Measurements from ENCODE around the gene MEFV.
"Not testable (repeated sequence)": the region's sequence is repeated elsewhere in the genome, so short reads cannot be mapped to it uniquely, and the experiment has no call there.

MEFV gene

DNA sequence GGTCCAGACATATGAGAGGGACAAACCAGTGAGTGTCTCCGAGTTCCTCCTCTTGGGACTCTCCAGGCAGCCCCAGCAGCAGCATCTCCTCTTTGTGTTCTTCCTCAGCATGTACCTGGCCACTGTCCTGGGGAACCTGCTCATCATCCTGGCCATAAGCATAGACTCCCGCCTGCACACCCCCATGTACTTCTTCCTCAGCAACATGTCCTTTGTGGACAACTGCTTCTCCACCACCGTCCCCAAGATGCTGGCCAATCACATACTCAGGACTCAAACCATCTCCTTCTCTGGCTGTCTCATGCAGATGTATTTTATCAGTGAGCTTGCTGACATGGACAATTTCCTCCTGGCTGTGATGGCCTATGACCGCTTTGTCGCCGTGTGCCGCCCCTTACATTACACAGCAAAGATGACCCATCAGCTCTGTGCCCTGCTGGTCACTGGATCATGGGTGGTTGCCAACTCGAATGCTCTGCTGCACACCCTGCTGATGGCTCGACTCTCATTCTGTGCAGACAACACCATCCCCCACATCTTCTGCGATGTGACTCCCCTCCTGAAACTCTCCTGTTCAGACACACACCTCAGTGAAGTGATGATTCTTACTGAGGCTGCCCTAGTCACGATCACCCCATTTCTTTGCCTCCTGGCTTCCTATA lies 40.7 kb downstream of the MEFV start:
- DNase-seq = no peak

DNA sequence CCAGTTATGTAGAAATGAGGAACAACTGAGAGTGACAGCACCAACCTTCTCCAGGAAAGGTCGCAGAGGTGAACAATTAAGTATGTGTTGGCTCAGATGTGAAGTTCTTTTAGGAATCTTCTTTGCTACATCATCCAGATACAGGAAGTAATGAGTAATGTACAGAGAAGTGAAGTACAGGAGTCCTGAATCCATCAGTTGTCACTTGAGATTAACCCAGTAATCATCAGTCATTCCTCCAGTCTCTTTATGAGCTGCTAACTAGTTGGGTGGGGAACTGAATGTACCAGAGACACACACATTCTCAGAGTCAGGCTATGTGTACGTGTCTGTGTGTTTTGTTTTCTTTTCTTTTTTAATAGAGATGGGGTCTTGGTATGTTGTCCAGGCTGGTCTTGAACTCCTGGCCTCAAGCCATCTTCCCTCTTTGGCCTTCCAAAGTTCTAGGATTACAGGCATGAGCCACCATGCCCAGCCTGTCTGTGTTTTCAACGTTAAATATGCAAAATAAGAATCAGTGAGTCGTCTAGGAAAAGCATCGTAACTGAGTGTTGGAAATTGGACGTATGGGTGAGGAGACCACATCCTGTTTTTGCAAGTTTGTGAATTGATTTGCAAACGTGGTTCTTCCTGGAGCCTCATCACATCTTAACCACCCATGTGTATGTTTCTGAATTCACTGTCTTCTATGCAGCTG lies 41.4 kb downstream of the MEFV start:
- DNase-seq = peak in 1 of 4 experiments; percentile 29

DNA sequence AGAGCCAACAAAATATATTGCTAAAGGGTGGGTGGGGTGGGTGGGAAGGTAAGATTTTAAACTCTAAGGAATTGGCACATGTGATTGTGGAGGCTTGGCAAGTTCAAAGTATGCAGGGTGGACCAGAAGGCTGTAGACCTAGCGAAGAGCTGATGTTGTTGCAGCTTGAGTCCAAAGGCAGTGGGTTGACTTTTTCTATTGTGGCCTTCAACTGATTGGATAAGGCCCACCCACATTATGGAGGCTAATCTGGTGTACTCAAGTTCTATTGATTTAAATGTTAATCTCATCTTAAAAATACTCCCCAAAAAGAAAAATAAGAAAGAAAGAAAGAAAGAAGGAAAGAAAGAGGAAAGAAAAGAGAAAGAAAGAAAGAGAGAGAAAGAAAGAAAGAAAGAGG lies 43.9 kb downstream of the MEFV start:
- no peak for DNase-seq

DNA sequence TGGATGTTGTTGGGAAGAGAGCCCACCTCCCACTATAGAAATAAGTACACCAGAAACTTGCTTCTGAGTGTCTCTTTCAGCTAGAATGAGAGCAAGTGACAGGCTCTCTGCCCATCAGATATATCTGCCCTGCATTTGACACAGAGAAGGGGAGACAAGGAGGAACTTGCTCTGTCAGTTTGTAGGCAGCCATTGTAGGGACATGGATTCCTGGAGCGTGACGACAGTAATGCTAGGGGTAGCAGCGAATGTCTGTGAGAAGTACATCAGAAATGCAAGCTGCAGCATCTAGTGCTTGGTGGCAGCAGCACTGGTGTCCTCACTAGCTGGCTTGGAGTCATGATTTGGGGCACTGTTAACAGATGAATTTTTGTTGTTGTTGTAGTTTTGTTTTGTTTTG lies 44.4 kb downstream of the MEFV start:
- no peak for DNase-seq

DNA sequence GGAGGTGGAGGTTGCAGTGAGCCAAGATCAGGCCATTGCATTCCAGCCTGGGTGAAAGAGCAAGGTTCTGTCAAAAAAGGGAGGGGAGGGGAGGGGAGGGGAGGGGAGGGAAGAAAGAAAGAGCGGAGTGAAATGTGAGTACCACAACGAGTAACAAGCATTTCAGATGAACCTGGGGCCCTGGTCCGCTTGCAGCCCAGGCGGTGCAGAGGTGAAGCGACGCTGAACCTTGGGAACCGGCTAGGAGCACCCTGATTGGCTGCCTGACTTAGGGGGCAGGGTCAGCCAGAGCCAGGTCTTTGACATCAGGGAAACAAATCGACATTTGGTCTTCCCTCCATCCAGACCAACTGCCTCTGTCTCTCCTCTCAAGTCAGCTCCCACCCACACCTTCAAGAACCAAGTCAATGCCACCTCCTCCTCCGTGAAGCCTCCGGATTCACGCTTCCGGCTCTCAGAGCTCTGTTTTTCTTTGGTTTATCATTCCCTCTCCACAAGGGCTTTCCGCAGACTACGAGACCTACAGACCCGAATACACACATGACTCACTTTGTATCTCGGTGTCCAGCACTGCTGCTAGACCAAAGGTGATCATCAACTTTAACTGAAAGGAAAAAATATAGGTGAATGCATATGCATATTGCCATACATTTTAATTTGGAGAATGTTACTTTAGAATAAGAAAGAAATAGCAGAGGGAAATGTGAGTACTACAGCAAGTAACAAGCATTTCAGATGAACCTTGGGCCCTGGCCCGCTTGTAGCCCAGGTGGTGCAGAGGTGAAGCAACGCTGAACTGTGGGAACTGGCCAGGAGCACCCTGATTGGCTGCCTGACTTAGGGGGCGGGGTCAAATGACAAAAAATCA lies 49.1 kb downstream of the MEFV start:
- no peak for DNase-seq

DNA sequence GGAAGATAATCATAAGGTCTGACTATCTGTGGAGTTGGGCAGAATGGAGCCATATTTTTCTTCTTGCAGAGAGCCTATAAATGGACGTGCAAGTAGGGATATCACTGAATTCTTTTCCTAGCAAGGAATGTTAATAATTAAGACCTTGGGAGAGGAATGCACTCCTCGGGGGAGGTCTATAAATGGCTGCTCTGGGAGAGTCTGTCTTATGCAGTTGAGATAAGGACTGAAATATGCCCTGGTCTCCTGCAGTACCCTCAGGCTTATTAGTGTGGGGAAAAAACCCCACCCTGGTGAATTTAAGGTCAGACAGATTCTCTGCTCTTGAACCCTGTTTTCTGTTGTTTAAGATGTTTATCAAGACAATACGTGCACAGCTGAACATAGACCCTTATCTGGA lies 50.5 kb downstream of the MEFV start:
- peak in 1 of 4 experiments; percentile 22 for DNase-seq

DNA sequence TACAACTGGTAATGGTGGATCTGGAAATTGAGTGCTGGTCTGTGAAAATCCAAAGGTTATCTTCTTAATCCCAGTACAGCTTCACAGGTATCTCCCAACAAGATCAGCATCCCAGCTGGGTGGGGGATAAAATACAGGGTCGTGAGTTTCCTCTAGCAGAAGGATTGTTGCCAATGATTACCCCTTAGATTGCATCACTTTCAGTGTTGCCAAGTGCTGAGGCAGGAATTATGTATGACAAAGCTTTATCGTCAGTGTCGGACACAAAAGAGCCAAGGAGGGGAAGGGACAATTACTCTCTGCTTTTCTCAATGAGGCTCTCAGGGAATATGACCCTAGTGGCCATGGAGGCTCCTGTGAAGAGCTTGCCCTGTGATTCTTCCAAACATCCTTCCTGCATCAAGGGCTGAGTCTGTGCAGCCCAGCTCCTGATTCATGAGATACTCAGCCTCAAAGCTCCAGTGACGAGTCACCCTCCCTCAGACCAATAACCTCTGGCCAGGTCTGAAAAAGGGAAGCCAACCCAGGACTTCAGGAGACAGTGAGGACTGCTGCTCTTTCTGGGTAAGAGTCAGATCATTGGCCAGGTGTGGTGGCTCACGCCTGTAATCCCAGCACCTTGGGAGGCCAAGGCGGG lies 53.4 kb downstream of the MEFV start:
- DNase-seq = no peak

DNA sequence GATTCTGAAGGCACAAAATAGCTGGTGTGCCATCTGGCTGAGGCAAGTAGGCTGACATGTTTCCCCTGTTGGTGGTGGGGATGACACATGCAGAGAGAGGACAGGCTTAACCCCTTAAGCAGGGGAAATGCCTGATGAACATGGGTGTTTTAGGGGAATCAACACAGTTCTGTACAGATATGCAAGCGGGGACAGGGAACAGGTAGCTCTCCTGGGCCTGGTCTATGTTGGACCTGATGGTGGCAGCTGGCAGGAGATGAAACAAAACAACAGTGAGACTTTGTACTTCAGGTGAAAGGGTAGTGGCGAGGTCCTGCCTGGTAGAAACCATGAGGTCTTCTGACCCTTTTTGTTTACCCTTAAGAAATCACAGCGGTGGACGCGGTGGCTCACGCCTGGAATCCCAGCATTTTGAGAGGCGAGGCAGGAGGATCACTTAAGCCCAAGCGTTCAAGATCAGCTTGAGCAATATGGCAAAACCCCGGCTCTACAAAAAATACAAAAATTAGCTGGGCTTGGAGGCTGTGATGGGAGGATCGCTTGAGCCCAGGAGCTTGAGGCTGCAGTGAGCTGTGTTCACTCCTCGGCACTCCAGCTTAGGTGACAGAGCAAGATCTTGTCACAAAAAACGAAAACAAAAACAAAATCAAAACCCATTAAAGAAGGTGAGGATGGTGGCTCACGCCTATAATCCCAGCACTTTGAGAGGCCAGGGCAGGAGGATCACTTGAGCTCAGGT lies 57.9 kb downstream of the MEFV start:
- no peak for DNase-seq

DNA sequence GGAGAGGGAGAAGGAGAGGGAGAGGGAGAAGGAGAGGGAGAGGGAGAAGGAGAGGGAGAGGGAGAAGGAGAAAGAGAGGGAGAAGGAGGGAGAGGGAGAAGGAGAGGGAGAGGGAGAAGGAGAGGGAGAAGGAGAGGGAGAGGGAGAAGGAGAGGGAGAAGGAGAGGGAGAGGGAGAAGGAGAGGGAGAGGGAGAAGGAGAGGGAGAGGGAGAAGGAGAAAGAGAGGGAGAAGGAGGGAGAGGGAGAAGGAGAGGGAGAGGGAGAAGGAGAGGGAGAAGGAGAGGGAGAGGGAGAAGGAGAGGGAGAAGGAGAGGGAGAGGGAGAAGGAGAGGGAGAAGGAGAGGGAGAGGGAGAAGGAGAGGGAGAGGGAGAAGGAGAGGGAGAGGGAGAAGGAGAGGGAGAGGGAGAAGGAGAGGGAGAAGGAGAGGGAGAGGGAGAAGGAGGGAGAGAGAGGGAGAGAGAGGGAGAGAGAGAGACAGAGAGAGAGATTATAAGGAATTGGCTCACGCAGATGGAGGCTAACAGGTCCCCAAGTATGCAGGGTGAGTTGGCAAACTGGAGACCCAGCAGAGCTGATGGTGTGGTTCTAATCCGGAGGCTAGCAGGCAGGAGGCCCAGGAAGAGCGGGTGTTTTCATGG lies 58.6 kb downstream of the MEFV start:
- not testable (repeated sequence) for DNase-seq

DNA sequence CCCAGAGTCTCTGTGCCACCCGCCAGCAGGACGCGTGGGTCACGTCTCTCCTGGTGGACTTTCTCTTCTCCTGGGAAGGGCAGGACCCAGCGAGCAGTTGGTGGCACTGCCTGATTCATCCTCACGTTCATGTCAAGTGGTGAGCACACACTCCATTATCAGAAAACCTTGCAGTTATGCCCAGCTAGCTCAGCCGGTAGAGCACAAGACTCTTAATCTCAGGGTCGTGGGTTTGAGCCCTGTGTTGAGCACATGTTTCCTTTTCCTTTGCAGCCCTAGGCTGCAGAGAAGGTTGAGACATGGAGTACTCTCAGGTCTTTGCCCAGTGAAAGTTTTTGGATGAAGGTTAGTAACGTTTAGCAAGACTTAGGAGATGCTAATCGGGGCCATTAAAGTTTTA lies 60.5 kb downstream of the MEFV start:
- DNase-seq = no peak

DNA sequence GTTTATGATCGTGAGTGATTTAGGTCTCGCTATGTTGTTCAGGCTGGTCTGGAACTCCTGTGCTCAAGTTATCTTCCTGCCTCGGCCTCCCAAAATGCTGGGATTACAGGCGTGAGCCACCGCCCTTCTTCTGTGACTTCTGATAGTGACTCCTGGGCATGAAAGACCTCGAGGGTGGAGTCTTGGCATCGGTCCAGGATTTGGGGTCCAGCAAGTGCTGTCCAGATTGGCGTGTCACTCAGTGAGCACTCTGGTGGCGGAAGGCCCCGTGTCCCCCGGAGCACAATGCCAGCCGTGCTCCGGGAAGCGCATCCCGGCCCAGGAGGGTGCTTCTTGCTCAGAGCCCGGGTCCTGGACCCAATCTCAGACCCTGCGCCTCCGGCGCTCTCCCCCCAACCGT lies 61.6 kb downstream of the MEFV start:
- DNase-seq = no peak

DNA sequence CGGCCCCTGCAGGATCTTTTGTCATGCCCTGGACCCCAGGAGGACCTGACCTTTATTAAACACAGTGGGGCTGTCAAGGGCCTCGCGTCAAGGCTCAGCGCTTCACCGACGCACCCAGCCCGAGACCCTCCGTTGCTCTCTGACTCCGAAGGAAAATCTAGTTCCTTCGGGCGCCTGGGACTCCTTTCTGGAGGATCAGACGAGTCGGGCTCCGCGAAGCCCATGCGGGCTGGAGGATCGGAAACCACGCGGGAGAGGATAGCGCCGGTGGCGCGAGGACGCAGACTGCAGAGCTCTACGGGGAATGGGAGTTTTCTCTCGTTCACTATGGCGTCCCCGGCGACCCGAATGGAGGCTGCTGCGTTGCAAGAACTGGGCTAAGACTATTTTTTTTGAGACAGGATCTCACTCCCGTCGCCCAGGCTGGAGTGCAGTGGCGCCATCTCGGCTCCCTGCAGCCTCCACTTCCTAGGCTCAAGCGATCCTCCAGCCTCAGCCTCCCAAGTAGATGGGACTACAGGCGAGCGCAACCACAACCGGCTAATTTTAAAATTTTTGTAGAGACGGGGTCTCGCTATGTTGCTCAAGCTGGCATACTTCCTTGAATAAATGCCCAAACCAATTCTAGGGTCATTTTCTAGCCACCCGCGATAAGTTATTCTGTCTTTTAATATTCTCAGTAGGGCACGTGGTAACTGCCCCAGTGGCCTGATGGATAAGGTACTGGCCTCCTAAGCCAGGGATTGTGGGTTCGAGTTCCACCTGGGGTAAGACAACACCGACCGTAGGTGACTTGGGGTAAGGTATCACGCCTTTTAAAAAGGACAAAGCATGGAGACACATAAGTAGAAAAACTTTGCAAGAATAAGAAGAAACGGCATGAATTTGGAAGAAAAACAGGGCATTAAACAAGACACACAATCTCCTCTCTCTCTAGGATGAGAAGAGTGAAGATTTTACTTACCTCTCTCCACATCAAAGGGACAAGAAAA lies 62.9 kb downstream of the MEFV start:
- no peak for DNase-seq

DNA sequence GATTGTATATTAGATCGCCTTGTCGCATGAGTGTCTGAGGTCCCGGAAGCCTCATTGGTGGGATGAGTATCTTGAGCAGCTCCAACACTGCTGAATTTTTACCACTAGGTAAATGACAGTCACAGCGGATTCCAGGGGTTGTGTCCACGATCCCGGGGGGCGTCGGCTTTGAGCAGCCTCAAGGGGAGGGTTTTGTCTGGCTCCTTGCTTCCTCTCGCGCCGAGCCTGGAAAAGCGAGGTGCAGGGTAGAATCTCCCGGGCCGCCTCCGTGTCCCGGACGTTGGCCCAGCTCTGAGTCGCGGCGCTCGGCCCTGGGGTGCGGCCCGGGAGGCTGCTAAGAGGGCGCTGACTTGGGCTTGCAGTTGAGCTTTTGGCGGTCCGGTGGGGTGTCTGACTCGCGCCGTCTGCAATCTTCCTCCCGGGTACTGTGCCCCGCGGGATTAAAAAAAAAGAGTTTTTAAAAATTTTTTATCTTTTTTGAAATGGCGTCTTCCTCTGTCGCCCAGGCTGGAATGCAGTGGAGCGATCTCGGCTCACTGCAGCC lies 63.9 kb downstream of the MEFV start:
- no peak for DNase-seq

Data from suppressor macrophage (primary cell).